NB4 (cell line): Measurements from ENCODE around the gene PHOX2A.
"Not testable (repeated sequence)": the region's sequence is repeated elsewhere in the genome, so short reads cannot be mapped to it uniquely, and the experiment has no call there.

Source experiments
- DNase-seq: peaks from one replicate; pipeline ENCODE4 v3.0.0; 2010; ENCODE audit warnings: low read depth
- H3K4me3 ChIP-seq: one replicate; pipeline ENCODE4 v1.5.1; 2011; ENCODE audit warnings: mild to moderate bottlenecking, low read depth, low read length, moderate library complexity
- CTCF ChIP-seq: IDR thresholded peaks from one replicate; pipeline ENCODE4 v1.5.1; 2012; ENCODE audit warnings: low read depth, low read length
- MAX ChIP-seq: IDR thresholded peaks from 2 replicates; pipeline ENCODE4 v1.6.1; 2011; ENCODE audit warnings: low read depth, low read length
- MYC ChIP-seq: IDR thresholded peaks from 2 replicates; pipeline ENCODE4 v1.6.1; 2011; ENCODE audit warnings: low read depth, low read length
- POLR2A ChIP-seq: IDR thresholded peaks from 2 replicates; pipeline ENCODE4 v1.6.1; 2011; ENCODE audit warnings: mild to moderate bottlenecking; ENCODE audit not compliant: insufficient read length; ENCODE audit errors: extremely low read depth

The PHOX2A gene

DNA sequence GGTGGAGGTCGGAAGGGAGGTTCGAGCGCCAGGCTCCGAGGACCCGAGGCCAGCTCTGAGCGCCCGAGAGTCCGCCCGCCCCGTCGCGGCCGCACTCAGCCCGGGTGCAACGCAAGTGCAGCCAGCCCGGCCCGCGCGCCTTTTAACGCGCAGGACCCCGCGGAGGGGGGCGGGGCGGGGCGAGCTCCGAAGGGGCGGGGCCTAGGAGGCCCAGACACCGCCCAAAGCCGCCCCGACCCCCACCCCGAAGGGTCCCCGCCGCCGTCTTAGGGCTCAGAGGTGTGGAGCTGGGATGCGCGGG, at the start of gene PHOX2A:
Gene PHOX2A (minus strand): TSS at position 117 of the 301 bp plus-strand sequence. CDS start 172 bp downstream, outside the sequence.
- DNase-seq, result no peak
- TF ChIP-seq POLR2A, result no peak
- TF ChIP-seq MAX, result no peak
- TF ChIP-seq CTCF, result no peak
- TF ChIP-seq MYC, result no peak
- H3K4me3 ChIP-seq, result no peak within 1 kb of the TSS

DNA sequence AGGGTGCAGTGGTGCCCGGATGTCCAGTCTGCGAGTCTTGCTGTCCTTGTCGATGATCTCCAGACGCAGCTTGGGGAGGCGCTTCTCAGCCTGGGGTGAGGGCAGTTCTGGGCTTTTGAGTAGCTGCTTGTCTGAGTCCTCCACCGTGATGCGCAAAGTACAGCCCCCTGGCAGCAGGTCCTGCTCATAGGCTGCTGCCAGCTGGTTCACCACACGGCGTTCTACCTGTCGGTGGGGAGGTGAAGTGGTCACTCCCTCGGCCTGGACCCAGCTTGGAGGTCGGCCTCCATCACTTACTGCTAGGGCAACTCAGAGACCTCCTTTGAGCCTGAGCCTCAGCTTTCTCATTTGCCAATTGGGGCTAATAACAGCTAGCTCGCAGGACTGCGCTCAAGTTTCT, 49.4 kb upstream of the PHOX2A start:
- TF ChIP-seq MAX, result no peak
- TF ChIP-seq POLR2A, result no peak
- DNase-seq, result no peak
- H3K4me3 ChIP-seq, result no peak overlapping the region

GRCh38 chr11:72292106-72292785, 48.3 kb upstream of the PHOX2A start:
- no peak overlapping the region for H3K4me3 ChIP-seq
- TF ChIP-seq POLR2A (no peak), CTCF (no peak), MAX (no peak), MYC (no peak)
- no peak for DNase-seq

DNA sequence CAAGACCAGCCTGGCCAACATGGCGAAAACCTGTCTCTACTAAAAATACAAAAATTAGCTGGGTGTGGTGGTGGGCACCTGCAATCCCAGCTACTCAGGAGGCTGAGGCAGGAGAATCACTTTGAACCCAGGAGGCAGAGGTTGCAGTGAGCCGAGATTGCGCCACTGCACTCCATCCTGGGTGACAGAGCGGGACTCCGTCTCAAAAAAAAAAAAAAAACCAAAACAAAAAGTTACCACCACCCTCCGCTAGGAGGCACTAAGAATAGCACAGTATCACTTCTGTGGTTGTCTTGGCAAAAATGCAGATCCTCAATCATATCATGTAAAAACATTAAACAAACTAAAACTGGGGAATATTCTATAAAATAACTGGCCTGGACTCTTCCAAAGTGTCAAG, 46.8 kb upstream of the PHOX2A start:
- peak; percentile 48 for DNase-seq
- H3K4me3 ChIP-seq, result not testable (repeated sequence)
- TF ChIP-seq CTCF, result peak; percentile 50

- no peak for TF ChIP-seq POLR2A
- no peak overlapping the region for H3K4me3 ChIP-seq
- no peak for DNase-seq
Observed at GRCh38 chr11:72287293-72287692, 43.3 kb upstream of the PHOX2A start.

DNA sequence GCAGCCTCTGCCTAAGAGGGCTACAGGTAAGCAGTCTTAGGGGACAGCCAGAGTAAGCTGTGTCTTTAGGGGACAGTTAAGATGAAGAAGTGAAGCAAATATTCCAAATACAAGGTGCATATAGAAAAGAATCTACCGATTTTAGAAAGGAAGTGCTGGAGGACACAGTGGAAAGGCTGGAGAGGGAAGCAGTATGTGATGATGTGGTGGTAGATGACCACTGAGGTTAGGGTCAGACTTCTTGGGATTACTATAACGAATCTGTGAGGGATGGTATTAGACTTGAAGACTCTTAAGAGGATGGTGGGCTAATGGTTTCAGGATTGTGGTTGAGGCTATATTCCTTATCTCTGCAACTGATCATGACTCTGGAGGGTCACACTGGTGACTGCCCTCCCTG, 40.0 kb upstream of the PHOX2A start:
- DNase-seq, result no peak
- no peak overlapping the region for H3K4me3 ChIP-seq
- TF ChIP-seq POLR2A (no peak), MAX (no peak), MYC (no peak), CTCF (no peak)

GRCh38 chr11:72280726-72281315, 36.8 kb upstream of the PHOX2A start:
- TF ChIP-seq CTCF (no peak), MYC (no peak)
- no peak overlapping the region for H3K4me3 ChIP-seq
- DNase-seq, result no peak
